Measurements from ENCODE around the gene TMEM9. TPM values are rescaled to one million over a fixed set of nuclear protein-coding genes. Genes with fewer than 3 reads are reported as not detected.

Gene TMEM9
- total and polyA plus RNA-seq, 2 of the 8 experiments (the other 6 are each of a cell fraction or from before 2014, with no cell fraction given): 79.9 to 181 TPM

- TF ChIP-seq CTCF (IDR thresholded peaks at IDR 0.05; ENCODE audit: control extremely low read depth in 1 of 3, insufficient read depth in 1 of 3, low read depth in 1 of 3, low read length in 3 of 3): no peak
- TF ChIP-seq BCL11A (IDR thresholded peaks at IDR 0.05; ENCODE audit: low read depth in 2 of 2, low read length in 2 of 2): no peak
- no peak for TF ChIP-seq POLR2AphosphoS5 (IDR thresholded peaks at IDR 0.05; ENCODE audit: low read depth, low read length)
- no peak for TF ChIP-seq TBP (IDR thresholded peaks at IDR 0.05; ENCODE audit: low read depth, low read length)
- TF ChIP-seq SP4 (IDR thresholded peaks at IDR 0.05; ENCODE audit: low read length): no peak
- no peak for TF ChIP-seq ATF2 (IDR thresholded peaks at IDR 0.05; ENCODE audit: low read length)
- no peak for TF ChIP-seq PHF8 (conservative IDR thresholded peaks at IDR 0.05; ENCODE audit: low read depth, low read length)
Observed at GRCh38 chr1:201100169-201100930, 53.9 kb downstream of the TMEM9 start (continued).
